ENCODE results near the gene COX4I2.
A peak's percentile ranks its signal among the peaks of the same experiment; 100 is the strongest.
"Not testable (repeated sequence)": the region's sequence is repeated elsewhere in the genome, so short reads cannot be mapped to it uniquely, and the experiment has no call there.

COX4I2 gene

DNA sequence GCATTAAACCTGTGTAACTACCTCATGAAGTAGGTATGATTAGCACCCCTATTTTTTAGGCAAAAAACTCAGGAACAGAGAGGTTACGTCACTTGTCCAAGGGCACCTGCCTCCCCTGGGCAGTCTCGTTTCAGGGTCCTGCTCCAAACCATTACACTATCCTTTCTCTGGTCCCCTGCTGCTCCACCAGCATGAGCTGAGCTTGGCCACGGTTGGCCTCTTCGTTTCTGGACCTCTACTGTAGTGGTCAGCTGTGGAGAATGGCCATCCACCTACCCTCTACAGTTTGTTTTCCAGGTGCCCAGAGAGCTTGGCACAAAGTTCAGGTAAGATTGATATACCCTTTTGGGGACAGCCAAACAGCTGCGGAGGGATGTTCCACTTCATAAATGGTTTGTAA lies 16.8 kb downstream of the COX4I2 start:
- no peak for DNase-seq (ENCODE audit: low spot score)

DNA sequence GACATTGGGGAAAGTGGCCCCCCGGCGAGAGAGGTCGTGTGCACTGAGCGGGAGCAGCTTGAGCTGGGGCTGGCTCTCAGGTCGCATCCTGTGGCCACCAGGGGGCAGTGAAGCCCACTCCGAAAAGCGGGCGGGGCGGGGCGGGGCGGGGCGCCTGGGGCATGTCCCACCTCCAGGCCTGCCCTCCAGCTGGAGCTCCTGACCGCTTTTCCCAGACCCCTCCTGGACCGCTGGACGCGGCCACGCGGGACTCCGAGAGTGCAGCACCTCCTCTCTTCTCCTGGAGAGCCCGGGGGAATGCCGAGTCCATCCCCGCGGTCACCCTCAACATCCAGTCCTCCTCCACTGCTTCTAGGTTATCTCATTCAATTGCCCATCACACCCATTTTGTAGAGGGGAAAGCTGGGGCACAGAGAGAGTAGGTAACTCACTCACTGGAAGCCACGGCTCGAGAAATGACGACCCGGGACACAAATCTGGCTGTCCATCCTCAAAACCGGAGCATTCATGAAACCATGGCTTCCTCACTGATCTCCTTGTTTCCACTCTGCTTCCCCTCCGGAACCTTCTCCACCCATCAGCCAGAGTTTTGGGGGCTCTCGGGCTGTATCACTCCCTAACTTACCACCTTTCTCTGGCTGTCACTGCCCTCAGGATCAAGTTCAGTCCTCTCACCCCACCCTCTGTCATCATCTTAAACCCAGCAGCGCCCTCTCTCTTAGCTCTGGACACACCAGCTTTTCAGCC lies 24.1 kb downstream of the COX4I2 start:
- peak; percentile 96 for DNase-seq (ENCODE audit: low spot score)

DNA sequence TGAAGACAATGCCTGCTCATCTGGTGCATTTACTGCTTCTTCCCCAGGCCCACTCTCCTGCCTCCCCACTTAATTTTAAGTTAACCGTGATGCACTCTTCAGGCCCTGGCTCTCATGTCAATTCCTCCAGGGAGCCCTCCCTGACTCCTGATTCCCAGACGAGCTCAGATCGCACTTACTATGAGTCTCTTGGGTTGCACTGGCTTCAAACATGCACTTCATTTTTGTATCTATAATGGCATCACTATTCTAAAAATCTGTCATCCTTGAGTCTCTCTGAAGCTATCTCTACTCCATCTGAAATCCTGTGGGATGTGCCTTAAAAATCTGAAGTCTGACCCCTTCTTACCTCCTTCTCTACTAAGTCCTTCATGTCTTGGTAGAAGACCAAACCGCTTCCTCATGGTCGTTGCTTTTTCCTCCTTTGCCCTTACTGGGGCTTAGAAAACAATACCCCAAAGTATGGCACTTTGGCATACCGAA lies 24.7 kb downstream of the COX4I2 start:
- no peak for DNase-seq (ENCODE audit: low spot score)

DNA sequence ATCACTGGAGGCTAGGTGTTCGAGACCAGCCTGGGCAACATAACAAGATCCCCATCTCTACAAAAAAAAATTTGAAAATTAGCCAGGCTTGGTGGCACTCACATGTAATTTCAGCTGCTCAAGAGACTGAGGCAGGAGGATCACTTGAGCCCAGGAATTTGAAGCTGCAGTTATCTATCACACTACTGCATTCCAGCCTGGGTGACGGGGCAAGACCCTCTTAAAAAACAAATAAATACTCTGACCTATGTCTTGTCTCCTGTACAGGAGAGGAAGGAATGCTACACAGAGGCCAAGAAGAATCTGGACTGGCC lies 25.8 kb downstream of the COX4I2 start:
- no peak for DNase-seq (ENCODE audit: low spot score)

DNA sequence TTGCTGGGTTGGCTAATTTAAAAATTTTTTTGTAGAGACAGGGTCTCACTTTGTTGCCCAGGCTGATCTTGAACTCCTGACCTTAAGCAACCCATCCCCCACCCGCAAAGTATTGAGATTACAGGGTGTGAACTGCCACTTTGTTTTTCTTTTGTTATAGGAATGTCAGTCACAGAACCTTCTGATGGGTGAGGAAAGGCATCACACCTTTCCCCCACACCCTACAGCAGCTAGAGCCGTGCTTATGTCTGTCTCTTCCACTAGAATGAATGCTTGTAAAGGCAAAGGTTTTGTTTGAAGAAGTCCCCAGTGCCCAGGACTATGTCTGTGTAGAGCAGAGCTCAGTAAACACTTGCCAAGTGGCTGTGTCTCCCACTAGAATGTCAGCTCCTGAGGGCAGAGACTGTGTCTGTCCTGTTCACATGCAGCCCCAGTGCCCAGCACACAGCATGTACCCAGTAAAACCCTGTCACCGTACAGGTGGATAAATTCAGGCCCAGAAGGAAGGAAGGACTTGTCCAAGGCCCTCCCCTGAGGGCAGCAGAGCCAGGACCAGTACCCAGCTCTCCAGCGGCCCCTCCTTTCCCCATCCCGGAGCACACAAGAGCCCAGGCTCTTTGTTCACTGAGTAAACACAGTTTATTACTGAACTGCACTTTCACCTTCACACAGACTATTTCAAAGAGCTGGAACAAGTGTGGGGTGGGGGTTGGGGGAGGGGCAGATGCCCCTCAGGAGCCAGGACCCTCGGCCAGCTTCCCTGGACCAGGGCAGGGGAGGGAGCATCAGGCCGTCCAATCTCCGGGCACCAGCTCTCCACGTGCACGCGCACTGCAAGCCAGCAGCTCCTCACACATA lies 26.4 kb downstream of the COX4I2 start:
- no peak for DNase-seq (ENCODE audit: low spot score)

DNA sequence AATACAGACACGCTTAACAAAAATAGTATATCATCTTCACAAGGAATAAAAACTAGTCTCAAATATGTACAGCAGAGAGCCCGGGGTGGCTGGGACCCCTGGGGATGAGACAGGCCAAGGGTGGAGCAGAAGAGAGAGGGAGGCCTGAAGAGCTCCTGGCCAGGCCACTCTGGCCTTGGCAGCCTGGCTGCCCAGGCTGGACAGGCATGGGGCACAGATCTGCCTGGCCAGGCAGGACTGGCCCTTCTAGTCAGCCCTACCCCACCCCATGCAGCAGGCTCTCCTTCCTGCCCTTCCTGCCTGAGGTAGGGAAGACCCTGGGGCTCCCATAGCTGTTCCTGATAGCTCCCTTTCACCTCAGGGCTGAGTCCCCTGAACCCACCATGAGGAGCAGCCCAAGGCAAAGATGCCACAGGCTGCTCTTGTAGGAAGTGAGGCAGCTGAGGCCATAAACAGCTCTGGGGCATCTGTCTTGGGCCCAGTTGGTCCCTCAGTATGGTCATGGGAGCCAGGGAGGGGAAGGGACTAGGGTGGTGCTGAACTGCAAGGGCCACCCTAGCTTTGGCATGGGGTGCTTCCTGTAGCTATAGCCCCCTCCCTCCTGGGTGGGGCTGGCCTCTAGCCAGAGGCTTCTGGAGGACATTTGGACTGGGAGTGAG lies 27.1 kb downstream of the COX4I2 start:
- DNase-seq (ENCODE audit: low spot score): no peak

DNA sequence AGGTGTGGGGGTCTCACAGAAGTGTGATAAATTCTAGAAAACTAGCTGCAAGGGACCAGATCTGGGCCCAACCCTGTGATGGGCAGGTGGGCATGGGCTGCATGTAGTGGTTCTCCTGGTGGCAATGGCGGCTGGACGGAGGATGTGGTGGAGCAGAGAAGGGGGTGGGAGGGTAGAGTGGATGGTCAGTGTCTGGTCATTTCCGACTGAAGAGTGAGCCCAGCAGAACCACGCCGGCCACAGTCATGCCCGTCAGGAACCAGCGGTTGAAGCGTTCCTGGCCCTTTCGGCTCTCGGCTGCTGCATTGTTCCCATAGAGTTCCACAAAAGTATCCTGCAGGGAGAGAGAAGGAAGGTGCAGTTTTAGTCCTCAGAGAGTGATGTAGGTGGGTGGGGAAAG lies 28.0 kb downstream of the COX4I2 start:
- no peak for DNase-seq (ENCODE audit: low spot score)

DNA sequence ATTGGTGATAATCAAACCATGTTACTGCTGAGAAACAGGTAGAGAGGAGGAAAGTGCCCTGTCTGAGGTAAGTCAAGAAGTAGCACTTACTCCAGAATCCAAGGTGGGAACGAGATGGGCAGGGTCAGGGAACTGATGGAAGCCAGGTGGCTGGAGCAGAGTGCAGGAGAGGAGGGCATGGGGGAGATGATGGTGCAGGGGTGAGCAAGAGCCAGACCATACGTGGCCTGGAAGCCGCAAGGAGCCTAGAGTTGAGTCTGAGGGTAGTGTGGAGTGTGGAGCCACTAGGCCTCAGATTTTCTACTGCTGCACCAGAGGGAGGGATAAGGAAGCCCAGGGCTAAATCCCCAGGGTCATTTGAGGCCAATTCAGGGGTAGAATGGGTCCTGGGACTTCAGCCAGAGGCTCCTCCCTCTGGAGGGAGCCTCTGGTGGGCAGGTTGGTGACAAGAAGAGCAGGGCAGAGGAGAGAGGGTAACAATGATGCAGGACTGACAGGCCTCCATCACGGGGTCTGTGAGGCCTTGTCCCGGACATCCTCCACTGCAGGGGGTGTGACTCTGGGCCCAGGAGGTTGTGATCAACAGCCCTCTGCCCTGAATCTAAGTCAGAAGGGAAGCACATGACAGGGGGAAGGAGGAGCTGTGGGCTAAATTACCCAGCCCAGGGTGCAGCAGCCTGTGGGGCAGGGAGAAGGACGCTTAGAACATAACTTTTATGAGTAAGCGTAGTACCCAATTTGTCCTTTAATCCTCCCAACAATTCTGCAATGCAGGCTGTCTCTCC lies 28.7 kb downstream of the COX4I2 start:
- DNase-seq (ENCODE audit: low spot score): no peak

DNA sequence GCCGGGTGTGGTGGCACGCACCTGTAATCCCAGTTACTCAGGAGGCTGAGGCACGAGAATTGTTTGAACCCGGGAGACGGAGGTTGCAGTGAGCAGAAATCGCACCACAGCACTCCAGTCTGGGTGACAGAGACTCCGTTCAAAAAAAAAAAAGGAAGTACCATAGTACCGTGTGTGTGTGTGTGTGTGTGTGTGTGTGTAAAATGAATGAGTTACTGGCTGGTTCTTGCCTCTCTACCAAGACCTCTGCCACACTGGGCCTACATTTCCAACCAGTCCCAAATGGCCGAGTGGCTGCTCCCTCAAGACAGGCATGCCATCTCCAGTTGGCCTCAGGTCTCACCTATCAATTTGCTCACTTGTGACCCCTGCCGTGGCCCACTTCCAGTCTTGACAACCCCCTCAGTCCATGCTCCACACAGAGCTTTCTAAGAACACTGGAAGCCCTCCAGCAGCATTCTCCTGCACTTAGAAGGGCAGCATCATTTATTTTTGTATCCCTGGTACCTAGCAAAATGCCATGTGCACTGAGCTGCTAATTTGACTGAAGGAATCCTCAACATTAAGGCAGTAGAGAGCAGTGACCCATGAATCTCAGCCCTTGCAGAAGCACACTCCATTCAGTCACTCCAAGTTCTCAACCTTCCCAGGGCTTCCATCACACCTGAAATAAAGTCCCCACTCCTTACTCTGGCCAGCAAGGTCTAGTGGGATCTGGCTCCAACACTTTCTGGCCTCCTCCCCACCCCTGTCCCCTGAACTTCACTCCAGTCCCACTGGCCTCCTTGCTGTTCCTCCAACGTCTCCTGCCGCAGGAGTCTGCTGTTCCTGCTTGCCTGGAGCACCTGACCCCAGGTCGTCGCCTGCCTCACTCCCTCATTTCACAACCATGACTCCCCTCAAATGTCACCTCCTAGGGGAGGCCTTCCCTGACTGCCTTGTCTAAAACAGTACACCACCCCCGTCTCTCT lies 29.9 kb downstream of the COX4I2 start:
- no peak for DNase-seq (ENCODE audit: low spot score)

DNA sequence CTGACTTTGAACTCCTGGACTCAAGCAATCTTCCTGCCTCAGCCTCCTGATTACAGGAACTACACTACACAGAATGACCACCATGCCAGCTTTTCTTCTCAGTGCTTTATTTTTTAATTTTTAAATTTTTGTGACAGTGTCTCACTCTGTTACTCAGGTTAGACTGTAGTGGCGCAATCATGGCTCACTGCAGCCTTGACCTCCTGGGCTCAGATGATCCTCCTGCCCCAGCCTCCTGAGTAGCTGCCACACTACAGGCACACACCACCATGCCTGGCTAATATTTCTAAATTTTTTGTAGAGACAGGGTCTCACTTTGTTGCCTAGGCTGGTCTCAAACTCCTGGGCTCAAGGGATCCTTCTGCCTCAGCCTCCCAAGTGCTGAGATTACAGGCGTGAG lies 31.2 kb downstream of the COX4I2 start:
- DNase-seq (ENCODE audit: low spot score): not testable (repeated sequence)

DNA sequence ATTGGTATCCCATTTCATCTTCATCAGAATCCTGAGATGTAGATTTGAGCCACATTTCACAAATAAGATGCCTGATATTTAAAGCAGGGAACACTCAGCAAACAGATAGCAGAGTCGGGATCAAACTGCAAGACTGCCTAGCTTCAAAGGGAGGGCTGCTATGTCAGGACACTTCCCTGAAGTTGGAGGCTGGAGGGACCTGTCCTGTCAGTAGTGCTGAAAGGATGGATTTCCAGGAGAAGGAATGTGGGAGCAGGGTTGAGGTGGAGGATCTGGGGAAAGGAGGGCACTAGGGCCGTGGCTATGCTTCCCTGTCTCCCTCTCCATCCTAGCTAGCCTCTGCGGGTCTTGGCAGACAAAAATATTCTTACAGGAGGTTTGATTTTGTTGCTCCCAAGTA lies 32.2 kb downstream of the COX4I2 start:
- DNase-seq (ENCODE audit: low spot score): no peak

DNA sequence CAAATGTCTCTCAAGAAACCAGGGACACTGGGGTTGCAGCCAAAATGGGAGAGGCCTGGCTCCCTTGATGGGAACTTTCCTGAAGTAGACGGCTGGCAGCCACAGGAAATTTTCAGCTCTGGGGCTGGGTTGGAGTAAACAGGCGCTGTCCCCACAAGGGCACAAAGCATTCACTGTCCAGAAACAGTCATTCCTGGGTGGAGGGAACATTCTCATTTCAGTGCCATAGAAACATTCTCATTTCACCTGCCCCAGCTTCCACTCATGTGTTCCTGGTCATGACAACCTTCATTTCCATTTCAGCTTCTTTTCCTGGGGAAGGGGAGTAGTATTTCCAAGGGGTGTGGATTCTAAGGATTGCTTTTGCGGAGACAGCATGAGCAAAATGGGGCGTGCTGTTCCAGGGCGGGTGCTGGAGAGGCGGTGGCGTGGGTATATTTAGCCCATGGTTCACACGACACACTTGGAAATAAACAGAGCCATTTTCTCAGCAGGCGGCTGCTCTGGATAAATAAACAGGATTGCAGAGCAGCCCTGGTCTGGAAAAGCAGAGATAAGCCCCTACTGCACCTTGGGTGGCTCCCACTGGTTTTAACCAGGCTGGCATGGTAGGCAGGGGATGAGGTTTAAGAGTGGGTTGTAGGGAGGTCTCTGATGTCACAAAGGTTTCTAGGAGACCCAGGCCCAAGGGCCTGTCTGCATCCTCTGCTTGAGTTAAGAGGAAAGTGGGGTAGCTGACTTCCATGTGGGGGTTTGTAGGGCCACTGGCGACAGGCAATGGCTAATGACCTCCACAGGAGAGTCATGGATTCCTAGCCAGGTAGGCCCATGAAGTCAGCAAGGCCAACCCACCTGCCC lies 32.9 kb downstream of the COX4I2 start:
- no peak for DNase-seq (ENCODE audit: low spot score)

DNA sequence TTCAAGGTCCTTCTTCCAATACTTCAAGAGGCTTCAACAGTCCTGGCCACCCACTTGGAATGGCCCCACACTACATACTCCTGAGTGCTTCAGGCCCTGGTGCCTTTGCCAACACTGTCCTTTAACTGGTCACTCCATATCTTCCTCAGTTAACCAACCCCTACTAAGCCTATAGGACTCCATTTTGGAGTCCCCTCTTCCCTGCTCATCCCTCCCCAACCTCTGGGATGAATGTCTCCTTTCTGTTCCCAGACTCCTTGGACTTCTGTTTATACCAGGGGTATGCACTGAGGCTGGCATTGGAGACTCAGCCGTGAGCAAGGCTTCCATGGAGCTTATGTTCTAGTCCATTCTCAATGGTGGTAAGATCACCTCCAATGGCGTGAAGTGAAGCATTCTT lies 33.6 kb downstream of the COX4I2 start:
- no peak for DNase-seq (ENCODE audit: low spot score)

DNA sequence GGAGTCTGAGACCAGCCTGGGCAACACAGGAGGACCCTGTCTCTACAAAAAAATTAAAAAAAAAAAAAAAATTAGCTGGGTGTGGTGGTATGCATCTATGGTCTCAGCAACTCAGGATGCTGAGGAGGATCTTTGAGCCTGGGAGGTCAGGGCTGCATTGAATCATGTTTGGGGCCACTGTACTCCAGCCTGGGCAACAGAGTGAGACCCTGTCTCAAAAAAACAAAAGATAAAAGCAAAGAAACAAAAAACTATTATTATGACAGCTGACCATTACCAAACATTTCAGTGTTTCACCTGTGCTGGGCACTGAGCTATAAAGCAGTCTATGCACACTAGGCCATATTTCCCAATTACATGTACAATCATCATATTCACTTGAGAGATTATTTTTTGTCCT lies 35.7 kb downstream of the COX4I2 start:
- no peak for DNase-seq (ENCODE audit: low spot score)

DNA sequence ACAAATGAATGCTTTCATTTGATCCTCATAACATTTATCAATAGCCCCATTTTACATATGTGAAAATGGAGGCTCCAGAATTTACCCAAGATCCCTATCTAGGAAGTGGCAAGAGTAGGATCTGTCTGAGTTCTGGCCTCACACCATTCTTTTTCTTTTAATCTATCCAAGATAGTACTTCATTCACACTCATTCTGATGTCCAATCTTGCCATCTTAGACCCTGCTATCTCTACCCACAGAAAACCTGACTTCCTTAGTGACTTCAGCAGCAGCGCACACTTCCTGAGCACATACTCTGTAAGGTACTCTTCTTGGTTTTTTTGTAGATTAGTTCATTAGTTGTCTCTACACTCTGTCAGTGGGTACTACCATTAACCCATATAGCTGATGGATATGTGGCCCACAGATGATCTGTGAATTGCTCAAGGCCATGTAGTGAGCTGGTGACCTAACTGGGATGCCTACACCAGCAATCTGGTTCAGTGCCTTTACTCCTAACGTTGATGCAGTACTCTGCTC lies 36.3 kb downstream of the COX4I2 start:
- DNase-seq (ENCODE audit: low spot score): no peak

DNA sequence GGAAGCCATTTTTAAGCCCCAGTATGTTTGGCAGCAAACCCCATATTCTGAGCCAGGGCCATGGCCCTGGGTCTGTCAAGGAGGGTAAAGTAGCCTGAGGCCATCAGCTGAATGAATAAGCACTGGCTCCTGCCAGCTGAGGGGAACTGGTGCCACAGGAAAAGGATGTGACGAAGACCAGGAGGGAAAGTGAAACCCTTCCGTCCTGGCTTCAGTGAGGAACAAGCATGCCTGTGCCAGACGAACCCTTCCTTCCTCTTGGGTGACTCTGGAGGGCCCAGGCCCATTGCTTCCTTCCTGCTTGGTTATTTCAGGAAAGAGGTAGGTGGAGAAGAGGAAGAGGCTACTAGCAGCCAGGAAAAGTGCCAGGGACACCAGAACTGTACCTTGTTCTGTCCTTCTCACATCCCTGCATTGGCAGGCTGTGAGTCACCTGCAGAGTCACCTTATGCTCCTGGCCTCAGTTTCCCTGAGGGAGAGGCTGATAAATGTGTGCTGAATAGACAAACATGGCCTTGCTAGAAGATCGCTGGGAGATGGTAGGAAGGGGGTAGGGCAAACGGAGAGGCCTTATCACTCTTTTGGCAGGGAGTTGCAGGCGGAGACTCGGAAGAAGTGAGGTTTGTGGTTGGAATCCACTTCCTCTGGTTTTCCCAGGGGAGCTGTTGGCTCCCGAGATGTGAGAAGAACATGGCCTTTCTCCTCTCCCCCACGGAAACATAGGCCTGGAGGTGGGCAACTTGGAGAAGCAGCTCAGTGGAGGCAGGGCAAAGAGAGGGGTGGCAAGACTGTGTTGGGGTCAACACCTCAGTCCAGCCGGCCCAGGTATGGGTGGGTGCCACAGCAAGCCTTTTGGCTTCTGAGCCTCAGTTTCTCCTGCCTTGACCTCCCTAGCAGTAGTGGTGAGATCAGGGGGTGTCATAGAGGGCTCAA lies 37.4 kb downstream of the COX4I2 start:
- peak; percentile 53 for DNase-seq (ENCODE audit: low spot score)

DNA sequence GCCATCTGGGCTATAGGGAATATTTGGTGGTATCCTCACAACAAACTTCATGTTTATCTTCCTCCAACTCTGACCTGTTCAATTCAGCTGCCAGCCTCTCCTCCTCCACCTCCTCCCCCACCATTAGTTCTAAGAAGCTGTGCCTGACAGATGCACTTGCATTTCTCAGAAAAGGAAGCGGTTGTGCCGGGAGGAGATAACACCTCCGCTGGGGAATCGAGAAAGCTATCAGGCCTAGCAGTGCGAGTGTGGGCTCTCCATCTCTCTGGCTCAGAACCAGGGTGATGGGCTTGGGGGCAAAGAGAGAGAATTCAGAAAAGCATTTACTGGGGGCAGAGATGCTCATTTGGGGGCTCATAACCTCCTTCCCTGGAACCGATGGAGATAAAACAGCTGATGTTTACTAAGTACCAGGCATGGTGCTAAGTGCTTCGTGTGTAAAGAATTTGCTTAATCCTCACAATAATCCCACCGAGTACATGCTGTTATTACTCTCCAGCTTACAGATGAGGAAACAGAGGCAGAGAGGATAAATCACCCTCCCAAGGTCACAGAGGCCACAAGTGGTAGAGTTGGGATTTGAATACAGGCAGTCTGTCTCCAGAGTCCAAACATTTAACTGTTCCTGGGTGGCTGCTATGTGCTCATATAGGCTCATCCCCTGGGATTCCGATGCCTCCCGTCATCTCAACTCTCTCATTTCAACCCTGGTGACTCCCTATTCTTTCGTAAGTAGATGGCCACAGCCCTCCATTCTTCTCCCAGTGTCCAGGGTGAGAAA lies 38.3 kb downstream of the COX4I2 start:
- DNase-seq (ENCODE audit: low spot score): no peak

DNA sequence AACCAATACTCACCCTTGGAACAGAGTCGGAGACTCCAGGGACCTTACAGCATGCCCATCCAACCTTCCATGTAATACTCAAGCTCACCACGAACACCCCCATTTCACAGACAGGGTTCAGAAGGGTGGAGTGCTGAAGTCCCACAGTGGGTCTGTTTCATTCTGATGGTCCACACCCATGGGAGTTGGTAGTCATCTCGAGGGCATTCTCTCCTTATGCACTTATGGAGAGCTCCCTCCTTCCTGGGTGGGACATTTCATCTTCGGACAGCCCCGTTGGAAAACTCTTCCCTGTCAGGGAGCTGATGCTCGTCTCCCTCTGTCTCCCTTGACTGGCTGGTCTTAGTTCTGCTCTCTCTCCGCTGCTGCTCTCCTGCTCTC lies 38.9 kb downstream of the COX4I2 start:
- DNase-seq (ENCODE audit: low spot score): no peak
